MCF 10A (cell line): ENCODE measurements around the gene ASCL3. TPM values are rescaled to one million over a fixed set of nuclear protein-coding genes. Genes with fewer than 3 reads are reported as not detected.

Source experiments
- BruUV-seq: library from RNA; stranded (reverse); fragments of 400-500 nt; replicated peaks from 2 replicates; lab custom pipeline; 2021; lab: Mats Ljungman, UMichigan
- CTCF ChIA-PET: fragments of 300-600 bp; sonication (Branson Sonifier 250); formaldehyde crosslinking; extraction: SDS; loops from one replicate; lab custom pipeline; 2021; ENCODE audit warnings: antibody characterized with exemption, inconsistent platforms; lab: Yijun Ruan, JAX
- POLR2A ChIA-PET: fragments of 300-600, 350-650 bp; sonication (Branson Sonifier 250); formaldehyde crosslinking; extraction: SDS; loops from one replicate; lab custom pipeline; 2020; ENCODE audit warnings: antibody characterized with exemption, inconsistent platforms; lab: Yijun Ruan, JAX
- DNase-seq: peaks from one replicate; pipeline ENCODE4 v3.0.0-alpha.2; 2018; ENCODE audit not compliant: unreplicated experiment
- H3K27ac Mint-ChIP-seq: one replicate; pipeline ENCODE4 v1.8.0; 2022; ENCODE audit warnings: mild to moderate bottlenecking, low read depth, mixed read lengths; ENCODE audit not compliant: unreplicated experiment
- H3K27me3 Mint-ChIP-seq: one replicate; pipeline ENCODE4 v1.8.0; 2022; ENCODE audit warnings: mixed read lengths; ENCODE audit not compliant: insufficient read depth, unreplicated experiment
- H3K36me3 Mint-ChIP-seq: one replicate; pipeline ENCODE4 v1.8.0; 2022; ENCODE audit warnings: mild to moderate bottlenecking, moderate library complexity, mixed read lengths; ENCODE audit not compliant: insufficient read depth, unreplicated experiment
- H3K4me1 Mint-ChIP-seq: one replicate; pipeline ENCODE4 v1.8.0; 2022; ENCODE audit warnings: mixed read lengths; ENCODE audit not compliant: insufficient read depth, unreplicated experiment
- H3K4me3 Mint-ChIP-seq: one replicate; pipeline ENCODE4 v1.8.0; 2022; ENCODE audit warnings: mild to moderate bottlenecking, moderate library complexity, mixed read lengths; ENCODE audit not compliant: unreplicated experiment
- H3K9me3 Mint-ChIP-seq: one replicate; pipeline ENCODE4 v1.8.0; 2022; ENCODE audit warnings: mixed read lengths; ENCODE audit not compliant: unreplicated experiment
- intact Hi-C: fragments of 100-400 bp; cut with micrococcal nuclease; formaldehyde crosslinking; loops from 2 replicates; pipeline ENCODE4 v1.14.1; 2022
- total RNA-seq: library from RNA; stranded (reverse); gene quantifications from 2 replicates; pipeline ENCODE4 v1.2.3, GENCODE V29; 2022
- TF ChIP-seq, protein P1 (sequence below): fragments of 200-600 bp; IDR thresholded peaks from one replicate; pipeline ENCODE4 v1.8.0; 2022; ENCODE audit warnings: antibody characterized with exemption, mild to moderate bottlenecking; ENCODE audit not compliant: unreplicated experiment

Gene ASCL3
- total RNA-seq, 1 experiment from 2014 or later, result not detected

DNA sequence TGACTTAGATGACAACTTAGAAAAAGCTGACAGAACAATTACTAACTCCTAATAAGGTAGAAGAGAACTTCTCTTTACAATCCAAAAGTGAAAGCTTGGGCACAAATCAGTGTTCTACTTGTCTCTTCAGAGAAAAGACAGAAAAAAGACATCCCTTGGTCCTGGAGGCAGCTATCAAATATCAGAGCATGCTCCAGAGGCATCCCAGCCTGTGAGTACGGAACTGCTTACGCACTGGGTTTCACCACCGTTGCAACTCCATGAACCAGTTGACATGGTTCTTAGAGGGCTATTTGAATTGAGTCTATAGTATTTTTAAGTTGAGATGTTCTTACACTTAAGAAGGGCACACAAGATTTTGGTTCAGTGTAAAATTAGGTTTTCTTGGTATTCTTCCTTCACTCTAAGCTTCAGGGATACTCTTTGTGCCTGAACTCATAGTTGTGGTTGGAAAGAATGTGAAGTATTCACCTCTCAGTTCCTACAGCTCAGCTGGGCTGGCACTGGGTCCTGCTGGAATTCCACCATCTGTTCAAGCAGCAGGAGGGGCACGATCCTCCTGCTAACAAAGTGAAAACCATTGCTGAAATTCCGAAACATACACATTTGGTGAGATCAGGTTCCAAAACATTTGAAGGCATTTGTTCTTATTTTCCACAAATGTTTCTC, 25.5 kb downstream of the ASCL3 start:
- CTCF ChIA-PET, result interaction anchor here (1.6 to 9.0 kb wide), 2 partner anchors 41 to 46 kb away, joined by 4 to 155 read pairs; no protein-coding TSS in a partner anchor
- BruUV-seq, result no TSS peak
- Mint-ChIP-seq H3K4me1 (peaks cover 24% of the 10 kb centered on the region), H3K36me3 (peaks cover 63% of the 10 kb centered on the region), H3K9me3 (no peaks in the 10 kb centered on the region), H3K4me3 (peak overlapping the region; percentile 49), H3K27ac (peak overlapping the region; percentile 72), H3K27me3 (no peaks in the 10 kb centered on the region)
- peak; percentile 64 for DNase-seq
- POLR2A ChIA-PET, result interaction anchor here (0.6 to 1.8 kb wide), 4 partner anchors 43 to 271 kb away, joined by 3 to 12 read pairs (median 4); partner anchors contain the start of gene TMEM9B
- intact Hi-C loops, result loop anchor here (2.0 kb wide), 1 partner anchor 220 kb away; no protein-coding TSS in a partner anchor
- TF ChIP-seq, protein P1, sequence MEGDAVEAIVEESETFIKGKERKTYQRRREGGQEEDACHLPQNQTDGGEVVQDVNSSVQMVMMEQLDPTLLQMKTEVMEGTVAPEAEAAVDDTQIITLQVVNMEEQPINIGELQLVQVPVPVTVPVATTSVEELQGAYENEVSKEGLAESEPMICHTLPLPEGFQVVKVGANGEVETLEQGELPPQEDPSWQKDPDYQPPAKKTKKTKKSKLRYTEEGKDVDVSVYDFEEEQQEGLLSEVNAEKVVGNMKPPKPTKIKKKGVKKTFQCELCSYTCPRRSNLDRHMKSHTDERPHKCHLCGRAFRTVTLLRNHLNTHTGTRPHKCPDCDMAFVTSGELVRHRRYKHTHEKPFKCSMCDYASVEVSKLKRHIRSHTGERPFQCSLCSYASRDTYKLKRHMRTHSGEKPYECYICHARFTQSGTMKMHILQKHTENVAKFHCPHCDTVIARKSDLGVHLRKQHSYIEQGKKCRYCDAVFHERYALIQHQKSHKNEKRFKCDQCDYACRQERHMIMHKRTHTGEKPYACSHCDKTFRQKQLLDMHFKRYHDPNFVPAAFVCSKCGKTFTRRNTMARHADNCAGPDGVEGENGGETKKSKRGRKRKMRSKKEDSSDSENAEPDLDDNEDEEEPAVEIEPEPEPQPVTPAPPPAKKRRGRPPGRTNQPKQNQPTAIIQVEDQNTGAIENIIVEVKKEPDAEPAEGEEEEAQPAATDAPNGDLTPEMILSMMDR, result no peak

DNA sequence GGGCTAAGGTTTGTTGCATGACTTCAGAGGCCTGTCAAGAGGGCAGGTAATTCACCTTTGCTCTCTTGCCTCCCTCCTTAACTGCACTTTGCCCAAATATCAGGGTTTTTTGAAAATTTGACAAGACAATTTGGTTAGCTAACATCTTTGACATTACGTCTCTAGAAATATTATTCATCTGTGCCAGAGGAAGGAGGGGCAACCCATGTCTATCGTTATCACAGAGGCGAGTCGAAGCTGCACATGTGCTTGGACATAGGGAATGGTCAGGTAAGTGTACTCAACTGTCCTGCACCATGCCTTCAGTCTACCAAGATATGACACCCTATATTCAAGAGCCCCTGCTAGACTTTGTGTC, 28.2 kb downstream of the ASCL3 start:
- ChIA-PET POLR2A (interaction anchor here (0.5 to 2.1 kb wide), 4 partner anchors 15 to 48 kb away, joined by 3 to 12 read pairs (median 4); no protein-coding TSS in a partner anchor), CTCF (interaction anchor here (0.6 to 9.0 kb wide), 23 partner anchors 9 to 719 kb away, joined by 3 to 155 read pairs (median 5); no protein-coding TSS in a partner anchor)
- BruUV-seq, result no TSS peak
- H3K9me3 Mint-ChIP-seq, result no peaks in the 10 kb centered on the region
- no peak for DNase-seq
- intact Hi-C loops, result loop anchor here (1.0 to 5.0 kb wide), 3 partner anchors 45 to 232 kb away; partner anchors contain the start of genes RPL27A and TRIM66
- TF ChIP-seq, protein P1, result no peak
- peak overlapping the region; percentile 33 for H3K4me3 Mint-ChIP-seq
- peaks cover 24% of the 10 kb centered on the region for H3K4me1 Mint-ChIP-seq
- H3K27ac Mint-ChIP-seq, result peak overlapping the region; percentile 69
- no peaks in the 10 kb centered on the region for H3K27me3 Mint-ChIP-seq
- peaks cover 52% of the 10 kb centered on the region for H3K36me3 Mint-ChIP-seq

DNA sequence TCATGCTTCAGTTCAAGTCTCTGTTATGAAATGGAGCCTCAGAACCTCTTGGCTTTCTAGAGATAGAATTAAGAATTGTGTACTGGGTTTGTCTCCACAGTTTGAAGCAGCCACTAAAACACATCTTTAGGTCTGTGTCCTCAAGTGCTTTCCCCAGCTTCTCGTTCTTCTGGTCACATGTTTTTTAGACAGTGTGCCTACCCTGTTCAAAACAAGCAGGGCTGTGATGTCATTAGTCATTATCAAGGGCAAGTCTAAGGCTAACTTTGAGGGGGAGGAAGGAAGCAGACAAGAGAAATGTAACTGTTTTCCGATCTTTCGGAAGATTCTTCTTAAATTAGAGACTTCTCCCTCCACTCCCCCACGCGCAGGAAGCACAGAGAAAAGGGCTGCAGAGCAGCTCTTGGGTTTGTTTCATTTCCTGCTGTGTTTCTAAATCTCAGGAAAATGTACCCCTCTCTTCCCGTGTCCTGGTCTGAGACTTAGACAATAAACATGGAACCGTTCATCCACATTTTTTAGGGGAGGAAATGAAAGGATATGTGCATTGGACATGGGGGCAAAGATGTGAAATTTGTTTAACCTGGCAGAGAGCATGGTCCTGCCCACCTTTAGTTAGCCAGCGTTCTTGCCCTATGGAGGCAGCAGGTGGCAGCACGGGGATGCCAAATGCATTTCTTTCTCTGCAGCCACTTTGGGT, 28.7 kb downstream of the ASCL3 start:
- H3K4me3 Mint-ChIP-seq, result peak overlapping the region; percentile 33
- POLR2A ChIA-PET, result interaction anchor here (0.5 to 2.1 kb wide), 4 partner anchors 16 to 101 kb away, joined by 3 to 12 read pairs (median 4); no protein-coding TSS in a partner anchor
- H3K4me1 Mint-ChIP-seq, result peaks cover 29% of the 10 kb centered on the region
- BruUV-seq, result no TSS peak
- no peaks in the 10 kb centered on the region for H3K27me3 Mint-ChIP-seq
- intact Hi-C loops, result loop anchor here (1.0 to 5.0 kb wide), 3 partner anchors 45 to 231 kb away; partner anchors contain the start of genes RPL27A and TRIM66
- H3K27ac Mint-ChIP-seq, result peak overlapping the region; percentile 69
- CTCF ChIA-PET, result interaction anchor here (0.6 to 9.0 kb wide), 25 partner anchors 9 to 718 kb away, joined by 3 to 155 read pairs (median 4); partner anchors contain the start of gene ASCL3
- peak; percentile 45 for DNase-seq
- no peaks in the 10 kb centered on the region for H3K9me3 Mint-ChIP-seq
- peaks cover 53% of the 10 kb centered on the region for H3K36me3 Mint-ChIP-seq
- TF ChIP-seq, protein P1, result peak; percentile 80
